ENCODE measurements around the gene LAMTOR2.

Gene LAMTOR2

GRCh38 chr1:156095906-156096508 lies 41.4 kb downstream of the LAMTOR2 start:
- ChIA-PET CTCF (interaction anchor here (1.2 to 13.4 kb wide), 8 partner anchors 10 to 129 kb away, joined by 3 to 255 read pairs (median 8); no protein-coding TSS in a partner anchor), POLR2A (interaction anchor here (1.8 to 11.3 kb wide), 4 partner anchors 18 to 98 kb away, joined by 5 to 60 read pairs (median 20); partner anchors contain the start of genes LMNA and SLC25A44)
- TF ChIP-seq FOXM1 (IDR thresholded peaks at IDR 0.05; ENCODE audit: borderline replicate concordance) (no peak), L3MBTL2 (conservative IDR thresholded peaks at IDR 0.05) (no peak), FOXK2 (IDR thresholded peaks at IDR 0.05) (no peak), LEF1 (IDR thresholded peaks at IDR 0.05; ENCODE audit: borderline replicate concordance) (no peak), CTBP1 (IDR thresholded peaks at IDR 0.05; ENCODE audit: borderline replicate concordance) (no peak), TARDBP (IDR thresholded peaks at IDR 0.05) (no peak), SP1 (IDR thresholded peaks at IDR 0.05) (no peak), ELF4 (IDR thresholded peaks at IDR 0.05) (no peak), ARNT (IDR thresholded peaks at IDR 0.05) (no peak), FOXA1 (IDR thresholded peaks at IDR 0.05) (no peak), PKNOX1 (IDR thresholded peaks at IDR 0.05) (no peak)
- DNase-seq (ENCODE audit: extremely low spot score), result no peak

- POLR2A ChIA-PET, result interaction anchor here (1.8 to 11.3 kb wide), 3 partner anchors 18 to 97 kb away, joined by 5 to 60 read pairs (median 32); partner anchors contain the start of genes LMNA and SLC25A44
- peak; percentile 92 for DNase-seq (ENCODE audit: extremely low spot score)
- CTCF ChIA-PET, result interaction anchor here (0.6 to 13.4 kb wide), 11 partner anchors 9 to 264 kb away, joined by 3 to 255 read pairs (median 5); no protein-coding TSS in a partner anchor
- TF ChIP-seq FOXA1 (IDR thresholded peaks at IDR 0.05) (no peak), PKNOX1 (IDR thresholded peaks at IDR 0.05) (peak; percentile 84), ELF4 (IDR thresholded peaks at IDR 0.05) (no peak), TARDBP (IDR thresholded peaks at IDR 0.05) (no peak), ZNF384 (IDR thresholded peaks at IDR 0.05) (no peak)
These were observed 42.2 kb downstream of the LAMTOR2 start for GRCh38 chr1:156096640-156097391.

GRCh38 chr1:156097499-156098178 lies 43.1 kb downstream of the LAMTOR2 start:
- CTCF ChIA-PET, result interaction anchor here (0.6 to 13.4 kb wide), 10 partner anchors 9 to 264 kb away, joined by 3 to 255 read pairs (median 8); no protein-coding TSS in a partner anchor
- TF ChIP-seq ARNT (IDR thresholded peaks at IDR 0.05) (no peak), PKNOX1 (IDR thresholded peaks at IDR 0.05) (no peak)
- DNase-seq (ENCODE audit: extremely low spot score), result no peak
- POLR2A ChIA-PET, result interaction anchor here (1.3 to 11.3 kb wide), 4 partner anchors 17 to 96 kb away, joined by 4 to 60 read pairs (median 18); partner anchors contain the start of genes LMNA and SLC25A44

GRCh38 chr1:156098784-156099183 lies 44.2 kb downstream of the LAMTOR2 start:
- no peak for DNase-seq (ENCODE audit: extremely low spot score)
- ChIA-PET CTCF (interaction anchor here (0.8 to 13.4 kb wide), 6 partner anchors 10 to 126 kb away, joined by 3 to 255 read pairs (median 4); no protein-coding TSS in a partner anchor), POLR2A (interaction anchor here (1.3 to 11.3 kb wide), 4 partner anchors 16 to 114 kb away, joined by 4 to 60 read pairs (median 19); partner anchors contain the start of genes LMNA and PMF1)
- TF ChIP-seq BHLHE40 (IDR thresholded peaks at IDR 0.05; ENCODE audit: borderline replicate concordance) (no peak), ELF4 (IDR thresholded peaks at IDR 0.05) (no peak), L3MBTL2 (conservative IDR thresholded peaks at IDR 0.05) (no peak), SUZ12 (IDR thresholded peaks at IDR 0.05) (no peak), SP1 (IDR thresholded peaks at IDR 0.05) (no peak), TARDBP (IDR thresholded peaks at IDR 0.05) (no peak), FOXK2 (IDR thresholded peaks at IDR 0.05) (no peak), HDGF (IDR thresholded peaks at IDR 0.05; ENCODE audit: borderline replicate concordance) (no peak), ZNF384 (IDR thresholded peaks at IDR 0.05) (no peak), NFRKB (IDR thresholded peaks at IDR 0.05) (no peak)

GRCh38 chr1:156099282-156099681 lies 44.7 kb downstream of the LAMTOR2 start:
- ChIA-PET CTCF (interaction anchor here (1.1 to 13.4 kb wide), 6 partner anchors 17 to 126 kb away, joined by 3 to 255 read pairs (median 4); no protein-coding TSS in a partner anchor), POLR2A (interaction anchor here (1.8 to 11.3 kb wide), 3 partner anchors 15 to 114 kb away, joined by 6 to 60 read pairs (median 32); partner anchors contain the start of genes LMNA and PMF1)

More at GRCh38 chr1:156099282-156099681, 44.7 kb downstream of the LAMTOR2 start:
- no peak for DNase-seq (ENCODE audit: extremely low spot score)
- TF ChIP-seq FOXM1 (IDR thresholded peaks at IDR 0.05; ENCODE audit: borderline replicate concordance) (no peak), NFRKB (IDR thresholded peaks at IDR 0.05) (no peak), CTBP1 (IDR thresholded peaks at IDR 0.05; ENCODE audit: borderline replicate concordance) (no peak), LEF1 (IDR thresholded peaks at IDR 0.05; ENCODE audit: borderline replicate concordance) (no peak), FOXA1 (IDR thresholded peaks at IDR 0.05) (no peak), HDGF (IDR thresholded peaks at IDR 0.05; ENCODE audit: borderline replicate concordance) (no peak), FOXK2 (IDR thresholded peaks at IDR 0.05) (no peak), L3MBTL2 (conservative IDR thresholded peaks at IDR 0.05) (no peak), PKNOX1 (IDR thresholded peaks at IDR 0.05) (no peak), BHLHE40 (IDR thresholded peaks at IDR 0.05; ENCODE audit: borderline replicate concordance) (no peak), ARNT (IDR thresholded peaks at IDR 0.05) (no peak)

All from HEK293T (cell line).